Activated CD4-positive, alpha-beta T cell treated with anti-CD3 and anti-CD28 coated beads for 4 hours (primary cell): ENCODE results near the gene CFAP299.
A peak's percentile ranks its signal among the peaks of the same experiment; 100 is the strongest.

Experiments used
- DNase-seq, 2 donors: peaks; one replicate each; pipeline ENCODE4 v3.0.0-alpha.2; 2020

CFAP299 gene

DNA sequence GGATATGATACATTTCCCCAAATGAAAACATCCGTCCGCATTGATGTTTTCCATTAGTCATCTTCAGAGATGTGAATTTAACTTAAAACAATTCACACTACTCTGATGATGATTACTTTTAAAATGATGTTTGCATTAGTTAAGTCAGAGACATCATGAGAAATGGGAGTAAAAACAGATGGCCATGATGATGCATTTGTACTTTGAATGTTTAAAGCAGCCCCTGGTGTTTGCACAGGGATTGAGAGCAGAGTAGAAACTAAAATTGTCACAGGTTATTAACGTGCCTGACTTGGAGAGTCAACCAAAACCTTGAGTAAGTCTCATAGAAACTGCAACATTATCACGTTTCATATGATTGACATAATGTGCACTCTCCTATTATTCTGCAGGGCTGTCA, 117.2 kb downstream of the CFAP299 start:
- no peak for DNase-seq

DNA sequence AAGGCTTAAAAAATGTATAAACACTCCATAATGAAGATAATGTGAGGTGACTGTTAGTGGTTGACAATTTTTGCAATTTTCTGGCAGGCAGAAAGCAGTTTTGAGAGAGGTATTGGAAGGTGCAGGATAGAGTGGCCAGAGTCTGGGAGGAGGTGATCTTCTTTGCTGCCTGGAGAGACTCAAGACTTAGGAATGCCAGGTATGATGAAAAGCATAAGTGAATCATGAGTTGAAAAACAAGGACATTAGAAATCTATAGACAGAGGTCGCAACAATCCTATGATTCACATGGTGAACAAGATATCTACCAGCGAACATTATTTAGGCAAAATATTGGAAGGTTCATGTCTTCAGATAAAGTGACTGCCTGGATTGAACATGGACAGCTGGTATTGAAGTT, 118.5 kb downstream of the CFAP299 start:
- DNase-seq = no peak

DNA sequence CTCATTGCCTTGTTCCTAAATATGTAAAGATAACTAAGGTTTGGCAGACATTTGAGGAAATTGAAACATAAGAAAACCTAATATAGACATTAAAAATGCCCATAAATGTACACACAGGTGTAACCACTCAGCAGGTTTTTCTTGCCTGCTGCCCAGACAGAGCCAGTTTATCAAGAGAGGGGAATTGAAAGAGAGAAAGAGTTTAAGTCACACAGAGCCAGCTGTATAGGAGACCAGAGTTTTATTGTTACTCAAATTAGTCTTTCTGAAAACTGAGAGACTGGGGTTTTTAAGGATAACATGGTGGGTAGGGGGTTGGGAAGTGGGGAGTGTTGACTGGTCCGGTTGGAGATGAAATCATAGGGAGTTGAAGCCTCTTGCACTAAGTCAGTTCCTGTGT, 119.0 kb downstream of the CFAP299 start:
- no peak for DNase-seq

DNA sequence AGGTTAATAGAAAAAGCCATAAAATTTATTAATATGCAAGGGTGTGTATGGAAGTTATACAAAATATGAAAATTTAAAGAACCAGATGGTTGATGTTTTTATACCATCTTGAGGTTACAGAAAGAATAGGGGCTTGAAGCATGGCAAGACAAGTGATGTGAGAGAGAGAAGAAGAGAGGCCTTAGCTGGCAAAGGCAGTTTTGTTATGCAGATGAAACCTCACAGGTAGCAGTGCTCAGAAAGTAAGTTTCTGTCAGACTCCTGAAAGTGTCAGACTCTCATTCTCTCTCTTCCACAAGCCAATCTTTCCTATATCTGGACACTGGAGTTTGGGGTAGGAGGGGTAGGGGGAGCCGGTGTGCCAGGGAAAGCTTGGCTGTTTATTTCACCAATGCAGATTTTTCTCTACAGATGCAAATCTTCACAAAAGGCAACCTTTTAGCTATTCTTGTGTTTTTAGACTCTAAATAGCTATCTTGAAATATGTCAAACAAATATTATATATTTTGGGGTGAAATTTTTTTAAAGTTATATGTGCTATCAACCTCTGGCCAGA, 124.5 kb downstream of the CFAP299 start:
- DNase-seq = no peak

DNA sequence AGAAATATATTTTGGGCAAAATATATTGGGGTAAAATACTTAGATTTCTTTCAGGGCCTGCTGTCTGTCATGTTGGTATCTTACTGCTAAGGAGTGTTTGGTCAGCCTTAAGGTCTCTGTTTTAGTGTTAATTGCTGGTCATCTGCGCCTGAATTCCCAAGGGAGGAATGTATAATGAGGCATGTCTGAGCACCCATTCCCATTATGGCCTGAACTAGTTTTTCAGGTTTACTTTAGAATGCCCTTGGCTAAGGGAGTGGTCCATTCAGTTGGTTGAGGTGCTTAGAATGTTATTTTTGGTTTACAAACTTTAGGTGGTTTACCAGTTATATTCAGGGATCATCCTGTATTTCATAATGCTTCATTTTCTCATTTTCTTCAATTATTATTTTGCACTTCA, 125.9 kb downstream of the CFAP299 start:
- DNase-seq = no peak

DNA sequence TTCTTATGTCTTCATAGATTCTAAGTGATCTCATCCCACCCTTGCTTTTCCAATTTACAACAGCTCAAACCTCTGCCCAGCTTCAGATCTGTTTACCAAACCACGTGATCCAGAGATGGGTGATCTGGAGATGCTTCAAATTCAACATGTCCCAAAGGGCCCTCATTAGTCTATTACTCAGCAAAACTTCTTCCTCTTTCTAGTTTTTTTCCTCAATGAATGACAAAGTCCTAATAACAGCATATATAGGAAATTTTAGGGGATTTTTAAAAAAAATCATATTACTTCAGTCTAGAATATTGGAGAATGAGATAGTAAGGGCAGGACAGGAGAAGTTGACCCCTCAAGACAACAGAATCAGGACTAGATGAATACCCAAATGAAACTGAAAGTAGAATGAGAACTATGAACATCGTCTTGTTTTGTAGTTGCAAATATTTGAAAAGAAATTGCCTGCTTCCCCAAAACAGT, 127.1 kb downstream of the CFAP299 start:
- DNase-seq = no peak

DNA sequence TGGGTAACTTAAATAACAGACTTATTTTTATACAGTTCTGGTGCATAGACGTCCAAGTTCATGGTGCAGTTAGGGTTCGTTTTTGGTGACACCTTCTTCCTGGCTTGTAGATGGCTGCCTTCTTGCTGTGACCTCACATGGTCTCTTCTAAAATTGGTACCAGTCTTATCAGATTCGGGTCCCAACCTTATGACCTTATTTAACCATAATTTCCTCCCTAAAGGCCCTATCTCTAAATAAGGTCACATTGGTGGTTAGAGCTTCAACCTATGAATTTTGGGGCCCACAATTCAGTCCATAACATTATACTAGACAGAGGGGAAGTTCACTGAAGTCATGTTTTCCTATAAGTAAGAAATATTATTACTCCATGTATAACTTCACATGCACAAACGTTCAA, 128.0 kb downstream of the CFAP299 start:
- DNase-seq = no peak

DNA sequence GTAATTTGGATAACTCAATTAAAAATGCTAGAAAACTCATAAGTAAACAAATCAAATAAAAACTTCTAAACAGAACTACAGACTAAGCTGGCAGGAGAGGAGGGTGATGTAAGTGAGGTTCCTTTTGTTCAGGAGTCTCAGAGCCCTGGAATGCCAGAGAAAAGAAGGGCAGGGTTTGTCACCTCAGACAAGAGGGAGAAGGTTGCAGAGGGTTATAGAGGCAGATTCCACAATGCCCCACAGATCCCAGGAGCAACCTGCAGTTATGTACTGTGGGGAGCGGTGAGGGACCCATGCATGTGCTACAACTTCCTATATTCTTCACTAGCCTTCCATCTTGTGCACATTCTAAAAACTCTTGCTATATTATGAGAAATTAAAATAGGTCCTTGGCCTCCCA, 129.7 kb downstream of the CFAP299 start:
- DNase-seq = no peak

DNA sequence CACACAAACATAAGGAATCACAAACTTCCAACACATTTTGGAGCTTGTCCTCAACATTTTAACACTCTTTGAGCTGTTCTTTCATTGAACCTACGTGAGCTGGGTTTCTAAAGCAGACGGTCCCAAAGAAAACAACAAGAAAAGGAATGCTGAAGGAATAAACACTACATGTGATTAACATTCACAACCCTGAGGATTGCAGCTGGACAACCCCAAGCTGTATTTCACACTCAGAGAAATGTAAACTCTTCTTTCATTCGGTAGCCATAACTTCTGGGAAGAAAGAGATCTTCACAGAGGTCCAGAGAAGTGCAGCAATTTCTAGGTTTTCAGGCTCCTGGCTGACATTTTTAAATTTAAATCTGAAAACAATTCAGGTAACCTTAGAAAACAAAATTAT, 130.2 kb downstream of the CFAP299 start:
- DNase-seq = no peak

DNA sequence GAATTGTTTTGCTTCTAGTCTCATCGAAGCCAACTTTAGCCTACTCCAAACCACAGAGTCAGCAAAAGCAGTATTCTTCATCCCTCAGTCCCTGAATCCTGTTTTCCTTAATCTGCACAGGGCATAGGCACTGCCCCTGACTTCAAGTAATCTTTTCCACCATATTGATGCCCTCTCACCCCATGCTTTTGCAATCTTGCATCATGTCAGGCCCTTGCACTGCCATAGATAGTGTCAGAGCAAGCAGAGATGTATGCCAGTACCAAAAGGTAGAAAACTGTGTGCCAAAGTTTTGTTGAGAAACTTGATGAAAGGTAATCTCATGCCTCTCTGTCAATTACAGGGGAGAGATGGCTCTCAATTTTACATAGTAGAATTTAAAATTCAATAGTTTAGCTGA, 131.1 kb downstream of the CFAP299 start:
- no peak for DNase-seq

DNA sequence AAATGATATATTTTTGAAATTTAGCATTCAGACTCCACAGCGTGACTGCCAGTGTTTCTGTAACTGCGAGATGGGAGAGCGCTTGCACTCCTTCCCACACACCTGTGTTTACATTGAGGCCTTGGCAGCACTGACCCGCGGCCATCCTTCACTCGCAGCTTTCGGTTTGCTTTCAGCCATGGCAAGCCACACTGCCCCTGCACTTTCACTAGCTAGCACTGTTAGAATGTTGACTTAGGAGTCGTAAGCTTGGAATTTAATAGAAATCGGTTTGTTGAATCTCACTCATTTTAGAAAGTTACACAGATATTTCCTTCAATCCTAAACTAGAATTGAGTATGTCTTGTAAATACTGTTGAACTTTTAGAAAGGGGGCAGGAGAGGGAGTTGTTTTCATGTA, 136.2 kb downstream of the CFAP299 start:
- DNase-seq = no peak

DNA sequence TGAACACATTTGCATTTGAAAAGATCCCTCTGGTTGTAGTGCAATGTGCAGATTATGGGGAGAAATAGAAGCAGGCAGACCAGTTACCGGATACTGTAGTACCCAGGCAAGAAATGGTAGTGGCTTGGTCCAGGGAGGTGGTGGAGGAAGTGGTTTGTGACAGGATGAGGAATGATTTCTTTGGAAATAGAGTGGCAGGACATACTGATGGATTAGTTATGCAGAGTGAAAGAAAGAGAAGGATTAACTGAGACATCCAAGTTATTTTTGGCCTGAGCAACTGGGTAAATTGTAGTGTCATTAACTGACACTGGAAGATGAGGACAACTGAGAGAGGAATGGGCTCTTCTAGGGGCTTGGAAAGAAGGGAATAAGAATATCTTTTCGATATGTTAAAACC, 139.7 kb downstream of the CFAP299 start:
- no peak for DNase-seq

DNA sequence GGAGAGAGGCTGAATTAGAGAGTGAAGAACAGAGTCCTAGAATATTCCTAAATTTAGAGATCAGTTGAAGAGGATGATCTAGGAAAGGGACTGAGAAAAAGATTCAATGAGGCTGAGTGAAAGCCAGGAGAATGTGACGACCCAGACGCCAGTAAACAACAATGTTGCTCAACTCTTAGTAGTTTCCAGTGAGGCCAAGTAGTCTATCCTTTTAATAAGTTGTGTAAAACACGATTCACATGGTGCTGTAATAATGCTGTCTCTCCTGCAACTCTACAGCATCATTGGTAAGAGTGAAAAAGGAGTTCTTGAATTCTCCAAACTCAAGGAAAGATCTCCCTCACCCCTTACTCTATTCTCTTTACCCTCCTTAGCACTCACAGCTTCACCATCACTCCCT, 140.3 kb downstream of the CFAP299 start:
- no peak for DNase-seq

DNA sequence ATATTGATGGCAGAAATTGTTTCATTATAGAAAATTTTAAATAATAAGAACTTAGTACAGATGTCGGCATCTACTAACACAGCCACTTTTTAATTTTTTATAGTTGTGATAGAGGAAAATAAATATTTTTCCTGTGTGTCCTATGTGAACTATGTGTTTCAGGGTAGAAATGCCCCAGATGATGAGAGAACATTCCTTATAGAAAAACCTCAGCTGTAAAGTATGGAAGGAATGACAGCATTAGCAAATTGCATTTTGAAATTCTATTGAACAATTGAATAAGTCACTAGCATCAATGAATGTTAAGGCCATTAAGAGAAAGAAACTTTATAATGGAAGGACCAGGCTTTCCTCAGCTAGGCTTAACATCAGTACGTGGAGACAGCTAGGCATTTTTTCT, 149.2 kb downstream of the CFAP299 start:
- DNase-seq = no peak

DNA sequence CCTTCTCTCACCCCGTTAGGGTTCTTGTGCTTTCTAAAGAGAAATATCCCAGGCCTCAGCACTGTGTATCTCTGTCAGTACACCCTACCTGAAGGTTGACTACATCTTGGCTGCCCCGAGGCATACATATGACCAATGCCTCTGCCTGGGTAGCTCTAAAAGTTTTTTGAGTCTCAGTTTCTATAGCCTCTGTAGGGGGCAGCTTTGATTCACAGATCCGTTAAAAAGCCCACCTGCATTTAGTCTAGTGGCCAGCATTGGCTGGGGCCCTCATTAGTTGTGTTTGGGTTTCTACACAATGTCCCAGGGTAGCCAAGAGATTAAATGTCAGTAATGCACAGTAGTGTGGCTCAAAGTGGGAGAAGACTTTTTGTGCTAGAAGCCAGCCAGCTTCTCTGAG, 151.1 kb downstream of the CFAP299 start:
- DNase-seq = no peak

DNA sequence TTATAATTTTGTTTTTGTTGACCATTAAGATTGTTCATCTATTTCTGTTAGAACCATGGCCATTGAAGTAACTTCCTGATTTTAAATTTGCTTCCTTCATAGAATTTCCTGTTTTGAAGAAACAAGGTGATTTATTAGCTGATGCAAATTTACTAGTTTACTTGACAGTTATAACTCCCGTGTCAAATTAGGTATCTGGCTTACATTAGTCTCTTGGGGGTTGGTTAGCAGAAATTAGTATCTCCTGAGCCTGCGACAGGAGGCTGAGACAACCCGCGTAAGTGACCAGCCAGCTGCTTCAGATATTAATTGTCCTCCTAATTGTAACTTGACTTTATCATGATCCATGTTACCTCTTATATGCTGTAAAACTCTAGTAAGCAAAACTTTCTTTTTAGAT, 154.3 kb downstream of the CFAP299 start:
- no peak for DNase-seq

DNA sequence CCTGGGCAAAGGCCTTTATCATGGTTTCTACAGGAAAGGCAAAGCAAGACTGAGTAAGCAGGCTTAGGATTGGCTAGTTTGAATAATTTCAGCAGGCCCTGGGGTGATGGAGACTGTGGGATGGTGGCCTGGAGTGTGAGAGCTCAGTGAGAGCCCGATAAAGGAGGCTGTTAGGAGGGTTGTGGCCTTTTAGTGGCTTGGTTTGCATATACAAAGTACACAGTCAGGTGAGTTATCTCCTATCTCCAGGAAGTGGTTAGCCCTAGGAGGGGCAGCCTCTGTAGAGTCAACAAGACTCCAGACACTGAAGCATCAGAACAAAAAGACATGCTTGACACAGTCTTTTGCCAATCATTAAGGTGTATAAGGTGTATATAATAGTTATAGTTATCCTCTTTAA, 157.2 kb downstream of the CFAP299 start:
- peak; percentile 24 to 31 for DNase-seq

DNA sequence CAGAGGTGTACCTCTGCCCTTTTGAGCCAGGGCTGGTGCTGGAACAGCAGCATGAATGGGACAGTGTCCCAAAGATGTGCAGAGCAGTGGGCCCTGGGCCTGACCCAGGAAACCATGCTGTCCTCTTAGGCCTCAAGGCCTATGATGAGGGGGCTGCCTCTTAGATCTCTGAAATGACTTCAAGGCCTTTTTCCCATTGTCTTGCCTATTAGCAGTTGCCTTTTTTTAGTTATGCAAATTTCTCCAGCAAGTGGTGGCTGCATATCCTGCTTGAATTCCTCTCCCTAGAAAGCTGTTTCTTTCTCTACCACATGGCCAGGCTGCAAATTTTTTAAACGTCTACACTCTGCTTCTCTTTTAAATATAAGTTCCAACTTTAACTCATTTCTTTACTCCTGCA, 160.3 kb downstream of the CFAP299 start:
- no peak for DNase-seq

DNA sequence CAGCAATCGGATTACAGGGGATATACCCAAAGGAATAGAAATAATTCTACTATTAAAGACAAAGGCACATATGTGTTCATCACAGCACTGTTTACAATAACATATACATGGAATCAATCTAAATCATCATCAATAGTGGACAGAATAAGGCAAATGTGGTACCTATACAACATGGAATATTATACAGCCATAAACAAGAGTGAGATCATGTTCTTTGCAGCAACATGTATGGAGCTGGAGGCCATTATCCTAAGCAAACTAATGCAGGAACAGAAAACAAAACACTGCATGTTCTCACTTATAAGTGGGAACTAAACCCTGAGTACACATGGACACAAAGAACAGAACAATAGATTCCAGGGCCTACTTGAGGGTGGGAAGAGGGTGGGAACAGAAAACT, 163.2 kb downstream of the CFAP299 start:
- DNase-seq = no peak

DNA sequence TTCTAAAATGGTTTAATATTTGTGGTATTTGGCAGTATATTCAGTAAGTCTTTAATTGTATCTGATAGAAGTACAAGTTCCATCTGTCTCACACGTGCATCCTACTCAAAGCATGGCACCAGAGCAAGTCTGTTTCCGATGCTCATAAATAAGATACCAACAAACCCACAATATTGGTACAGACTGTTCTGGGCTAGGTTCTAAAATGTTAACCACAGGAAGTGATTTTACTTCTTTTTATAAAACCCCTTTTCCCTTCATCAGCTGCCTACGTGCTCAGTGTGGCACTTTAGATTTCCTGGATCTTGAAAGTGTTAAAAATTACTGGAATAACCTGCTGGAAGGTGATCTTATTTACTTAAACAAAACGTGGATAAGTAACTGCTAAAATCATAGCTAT, 165.1 kb downstream of the CFAP299 start:
- peak; percentile 3 to 8 for DNase-seq

DNA sequence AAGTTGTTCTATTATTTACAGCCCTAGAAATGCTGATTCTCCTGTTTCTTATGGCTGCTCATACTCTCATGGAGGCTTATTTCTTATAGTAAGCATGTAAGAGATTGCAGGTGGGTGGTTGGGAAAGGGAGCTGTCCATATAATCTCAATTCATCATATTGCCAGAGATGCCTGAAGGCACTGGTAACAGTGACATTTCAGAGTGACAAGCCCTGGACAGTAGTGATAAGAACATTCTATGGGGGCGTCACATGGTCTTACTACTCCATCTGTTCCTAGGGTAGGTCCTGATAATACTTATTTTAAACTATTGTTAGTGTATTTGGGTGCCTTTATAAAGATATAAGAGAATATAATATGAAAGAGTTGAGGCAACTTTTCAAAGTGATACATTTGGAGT, 171.5 kb downstream of the CFAP299 start:
- DNase-seq = no peak

DNA sequence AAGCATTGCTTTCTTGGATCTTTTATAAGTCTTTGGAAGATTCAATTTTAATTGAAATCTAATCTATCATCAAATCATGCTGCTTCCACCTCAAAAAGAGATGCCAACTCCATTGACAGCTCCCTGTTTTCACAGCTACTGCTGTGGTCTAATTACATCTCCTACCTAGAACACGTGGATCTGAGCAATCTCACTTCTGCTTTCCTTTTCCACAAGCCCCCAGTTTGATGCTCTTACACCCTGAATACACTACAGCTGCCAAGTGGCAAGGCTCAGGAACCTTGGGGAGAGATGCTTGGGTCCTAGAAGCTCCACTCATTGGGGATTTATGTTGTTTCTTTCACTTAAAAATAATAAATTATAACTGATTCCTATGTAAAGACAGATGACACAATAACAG, 172.0 kb downstream of the CFAP299 start:
- DNase-seq = no peak

DNA sequence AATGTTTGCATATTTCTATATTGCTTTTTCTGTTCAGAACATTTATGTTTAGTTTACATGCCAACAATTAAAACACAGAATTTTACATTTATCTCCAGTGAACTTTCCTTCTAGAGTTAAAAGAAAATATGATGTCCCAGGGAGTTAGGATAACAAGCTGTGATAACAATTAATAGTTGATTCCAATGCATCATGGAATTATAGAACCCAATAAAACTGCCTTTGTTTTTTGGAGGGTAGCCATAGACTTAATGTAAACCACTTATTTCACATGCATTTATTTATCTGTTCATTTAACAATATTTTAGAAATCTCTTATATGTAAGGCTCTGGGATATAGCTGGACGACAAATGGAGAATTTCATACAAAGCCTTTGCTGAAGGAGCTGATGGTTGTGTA, 180.0 kb downstream of the CFAP299 start:
- DNase-seq = no peak

DNA sequence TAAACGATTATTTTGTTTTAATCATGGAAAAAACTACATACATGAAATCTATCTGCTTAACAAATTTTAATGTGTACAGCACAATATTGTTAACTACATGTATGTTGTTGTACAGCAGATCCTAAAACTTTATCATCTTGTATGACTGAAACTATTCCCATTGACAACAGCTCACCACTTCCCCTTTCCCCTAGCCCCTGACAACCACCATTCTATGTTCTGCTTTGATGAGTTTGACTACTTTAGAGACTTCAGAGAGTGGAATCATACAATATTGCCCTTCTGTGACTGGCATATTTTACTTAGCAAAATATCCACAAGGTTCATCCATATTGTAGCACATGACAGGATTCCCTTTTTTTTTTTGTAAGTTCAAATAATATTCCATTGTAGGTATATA, 185.9 kb downstream of the CFAP299 start:
- no peak for DNase-seq

DNA sequence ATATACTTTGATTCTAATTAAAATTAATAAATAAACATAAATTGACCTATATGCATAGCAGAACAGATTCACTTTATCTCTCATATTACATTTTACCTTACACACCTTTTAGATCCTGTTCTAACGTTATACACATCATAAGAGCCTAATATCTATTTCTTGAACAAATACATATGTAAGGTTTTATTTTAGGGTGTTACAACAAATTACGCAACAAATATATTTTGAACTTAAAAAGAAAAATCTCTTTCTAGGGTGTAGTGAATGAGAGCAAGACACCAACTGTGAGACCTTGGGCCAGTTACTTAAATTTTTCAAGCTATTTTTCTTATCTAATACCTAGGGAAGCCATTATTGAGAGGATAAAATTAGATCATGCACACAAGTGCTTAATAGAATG, 191.2 kb downstream of the CFAP299 start:
- DNase-seq = no peak

DNA sequence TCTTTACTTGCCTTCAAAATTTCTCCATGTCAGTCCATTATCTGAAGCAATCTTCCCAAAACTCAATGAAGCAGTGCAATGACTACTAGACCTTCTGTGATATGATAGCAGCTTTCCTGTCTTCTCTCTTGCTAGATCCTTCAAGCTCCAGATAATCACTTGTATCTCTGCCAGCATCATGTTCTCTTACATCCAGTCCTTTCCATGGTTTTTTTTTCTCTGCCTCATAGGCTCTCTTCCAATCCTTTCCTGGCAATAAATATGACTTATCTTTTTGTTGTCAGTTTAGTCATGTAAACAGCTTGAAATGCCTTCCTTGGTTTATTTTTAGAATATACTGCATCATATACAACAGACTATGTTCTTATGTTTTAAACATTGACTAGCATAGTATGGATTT, 193.5 kb downstream of the CFAP299 start:
- DNase-seq = no peak
